ENCODE data around the gene LPGAT1.

The LPGAT1 gene

GRCh38 chr1:211827051-211827450 lies 3.5 kb downstream of the LPGAT1 start:
- TF ChIP-seq, protein P1, sequence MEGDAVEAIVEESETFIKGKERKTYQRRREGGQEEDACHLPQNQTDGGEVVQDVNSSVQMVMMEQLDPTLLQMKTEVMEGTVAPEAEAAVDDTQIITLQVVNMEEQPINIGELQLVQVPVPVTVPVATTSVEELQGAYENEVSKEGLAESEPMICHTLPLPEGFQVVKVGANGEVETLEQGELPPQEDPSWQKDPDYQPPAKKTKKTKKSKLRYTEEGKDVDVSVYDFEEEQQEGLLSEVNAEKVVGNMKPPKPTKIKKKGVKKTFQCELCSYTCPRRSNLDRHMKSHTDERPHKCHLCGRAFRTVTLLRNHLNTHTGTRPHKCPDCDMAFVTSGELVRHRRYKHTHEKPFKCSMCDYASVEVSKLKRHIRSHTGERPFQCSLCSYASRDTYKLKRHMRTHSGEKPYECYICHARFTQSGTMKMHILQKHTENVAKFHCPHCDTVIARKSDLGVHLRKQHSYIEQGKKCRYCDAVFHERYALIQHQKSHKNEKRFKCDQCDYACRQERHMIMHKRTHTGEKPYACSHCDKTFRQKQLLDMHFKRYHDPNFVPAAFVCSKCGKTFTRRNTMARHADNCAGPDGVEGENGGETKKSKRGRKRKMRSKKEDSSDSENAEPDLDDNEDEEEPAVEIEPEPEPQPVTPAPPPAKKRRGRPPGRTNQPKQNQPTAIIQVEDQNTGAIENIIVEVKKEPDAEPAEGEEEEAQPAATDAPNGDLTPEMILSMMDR (conservative IDR thresholded peaks at IDR 0.05; ENCODE audit: low read depth, low read length) = no peak
- H3K4me3 ChIP-seq (ENCODE audit: low read length) = peak overlapping the region; percentile 81
- no peak for DNase-seq (ENCODE audit: low read depth)

DNA sequence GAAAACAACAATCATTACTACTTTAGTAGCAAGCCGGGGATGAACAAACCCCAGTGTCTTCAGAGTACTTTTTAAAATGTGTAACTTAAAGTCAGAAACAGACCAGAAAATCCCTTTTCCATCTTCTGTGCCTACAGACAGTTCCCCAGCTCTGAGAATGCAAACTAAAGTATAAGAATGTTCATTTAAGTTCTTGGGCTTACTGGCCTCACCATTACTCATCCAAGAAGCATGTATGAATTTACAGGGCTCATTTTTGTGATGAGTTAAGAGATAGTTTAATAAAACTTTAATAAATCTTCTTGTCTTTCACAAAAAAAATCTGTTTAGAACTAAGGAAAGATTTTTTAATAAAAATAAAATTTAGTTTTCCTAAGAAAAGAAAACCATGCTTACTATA lies 4.6 kb downstream of the LPGAT1 start:
- TF ChIP-seq, protein P1 (conservative IDR thresholded peaks at IDR 0.05; ENCODE audit: low read depth, low read length) = no peak
- no peak overlapping the region for H3K4me3 ChIP-seq (ENCODE audit: low read length)
- no peak for DNase-seq (ENCODE audit: low read depth)

GRCh38 chr1:211822677-211823407 lies 7.7 kb downstream of the LPGAT1 start:
- TF ChIP-seq, protein P1 (conservative IDR thresholded peaks at IDR 0.05; ENCODE audit: low read depth, low read length) = no peak
- H3K4me3 ChIP-seq (ENCODE audit: low read length) = no peak overlapping the region
- DNase-seq (ENCODE audit: low read depth) = no peak

DNA sequence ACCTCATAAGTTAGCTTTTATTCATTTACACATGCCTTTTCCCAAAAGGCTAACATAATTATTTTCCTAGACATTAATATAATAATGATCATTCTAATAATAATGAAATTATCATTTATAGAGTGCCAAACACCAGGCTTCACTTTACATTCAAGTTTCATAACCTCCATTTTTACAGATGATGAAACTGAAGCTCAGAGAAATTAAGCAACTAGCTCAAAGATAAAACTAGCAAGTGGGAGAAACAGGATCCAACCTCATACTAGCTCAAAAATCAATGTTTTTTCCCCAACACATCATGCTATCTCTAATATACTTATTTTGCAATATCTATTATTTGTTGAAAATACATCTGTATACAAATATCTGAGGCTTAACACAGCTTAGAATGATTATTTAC lies 14.0 kb downstream of the LPGAT1 start:
- H3K4me3 ChIP-seq (ENCODE audit: low read length) = no peak overlapping the region
- no peak for DNase-seq (ENCODE audit: low read depth)
- TF ChIP-seq, protein P1 (conservative IDR thresholded peaks at IDR 0.05; ENCODE audit: low read depth, low read length) = no peak

DNA sequence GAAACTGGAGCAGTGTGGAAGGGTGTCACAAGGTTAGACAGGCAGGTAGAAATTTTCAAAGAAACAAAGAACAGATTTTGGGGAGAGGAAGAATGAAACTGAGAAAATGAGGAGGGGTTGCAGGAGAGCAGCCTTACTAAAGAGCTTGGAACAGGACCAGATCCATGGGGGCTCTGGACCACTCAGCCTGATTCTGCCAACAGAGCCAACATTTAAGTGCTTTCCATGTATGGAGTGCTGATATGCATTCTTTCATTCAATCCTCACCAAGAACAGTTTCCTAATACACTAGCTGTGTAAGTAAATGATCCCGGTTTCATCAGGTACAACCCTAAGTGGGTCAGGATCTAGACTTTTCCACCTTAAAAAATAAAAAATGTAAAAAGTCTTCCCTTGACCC lies 16.2 kb downstream of the LPGAT1 start:
- TF ChIP-seq, protein P1 (conservative IDR thresholded peaks at IDR 0.05; ENCODE audit: low read depth, low read length) = no peak
- no peak overlapping the region for H3K4me3 ChIP-seq (ENCODE audit: low read length)
- no peak for DNase-seq (ENCODE audit: low read depth)

- DNase-seq (ENCODE audit: low read depth) = peak; percentile 54
- H3K4me3 ChIP-seq (ENCODE audit: low read length) = no peak overlapping the region
- TF ChIP-seq, protein P1 (conservative IDR thresholded peaks at IDR 0.05; ENCODE audit: low read depth, low read length) = no peak
Measured at GRCh38 chr1:211813590-211813989, 17.0 kb downstream of the LPGAT1 start.

DNA sequence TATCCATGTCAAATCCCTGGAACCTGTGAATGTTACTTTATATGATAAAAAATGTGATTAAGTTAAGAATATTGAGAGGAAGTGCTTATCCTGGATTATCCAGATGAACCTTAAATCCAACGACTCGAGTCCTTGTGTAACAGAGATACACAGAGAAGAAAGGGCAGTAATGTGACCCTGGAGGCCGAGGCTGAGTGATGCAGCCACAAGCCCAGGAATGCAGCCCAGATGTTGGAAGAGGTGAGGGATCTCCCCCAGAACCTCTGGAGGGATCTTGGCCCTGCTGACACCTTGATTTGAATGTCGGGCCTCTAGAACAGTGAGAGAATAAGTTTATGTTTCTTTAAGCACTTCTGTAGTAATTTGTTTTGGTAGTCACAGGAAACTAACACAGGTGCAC lies 18.0 kb downstream of the LPGAT1 start:
- no peak overlapping the region for H3K4me3 ChIP-seq (ENCODE audit: low read length)

More for the DNA sequence above, 18.0 kb downstream of the LPGAT1 start:
- DNase-seq (ENCODE audit: low read depth) = no peak
- TF ChIP-seq, protein P1 (conservative IDR thresholded peaks at IDR 0.05; ENCODE audit: low read depth, low read length) = no peak
